HUES6 (cell line): ENCODE measurements around the gene NDST3.
"Not testable (repeated sequence)": the region's sequence is repeated elsewhere in the genome, so short reads cannot be mapped to it uniquely, and the experiment has no call there.

Experiments
- H3K27ac ChIP-seq: 2 replicates; pipeline ENCODE4 v1.7.0; 2013; ENCODE audit warnings: low read depth, mild to moderate bottlenecking, low read length, inconsistent platforms
- H3K27me3 ChIP-seq: 2 replicates; pipeline ENCODE4 v1.6.1; 2013; ENCODE audit warnings: low read length; ENCODE audit not compliant: control insufficient read depth, insufficient read depth
- H3K36me3 ChIP-seq: 2 replicates; pipeline ENCODE4 v1.6.1; 2013; ENCODE audit warnings: low read length; ENCODE audit not compliant: control insufficient read depth, insufficient read depth
- H3K4me1 ChIP-seq: 2 replicates; pipeline ENCODE4 v1.6.1; 2013; ENCODE audit warnings: low read length; ENCODE audit not compliant: control insufficient read depth, insufficient read depth
- H3K4me3 ChIP-seq: 2 replicates; pipeline ENCODE4 v1.5.1; 2013; ENCODE audit warnings: low read depth, low read length
- H3K9ac ChIP-seq: one replicate; pipeline ENCODE4 v1.6.1; 2013; ENCODE audit warnings: mild to moderate bottlenecking, low read length
- H3K9me3 ChIP-seq: 2 replicates; pipeline ENCODE4 v1.6.1; 2013; ENCODE audit warnings: low read depth, low read length; ENCODE audit not compliant: control insufficient read depth, insufficient read depth

NDST3 gene

GRCh38 chr4:118235566-118236120, 201.4 kb downstream of the NDST3 start:
- Histone ChIP-seq H3K4me1 (no peaks in the 10 kb centered on the region), H3K36me3 (no peaks in the 10 kb centered on the region), H3K4me3 (no peak overlapping the region), H3K27me3 (no peaks in the 10 kb centered on the region), H3K9ac (no peak overlapping the region), H3K9me3 (no peaks in the 10 kb centered on the region), H3K27ac (no peak overlapping the region)

GRCh38 chr4:118237531-118237930, 203.2 kb downstream of the NDST3 start:
- Histone ChIP-seq H3K9me3 (no peaks in the 10 kb centered on the region), H3K36me3 (no peaks in the 10 kb centered on the region), H3K4me3 (no peak overlapping the region), H3K27ac (no peak overlapping the region), H3K9ac (no peak overlapping the region), H3K4me1 (no peaks in the 10 kb centered on the region), H3K27me3 (no peaks in the 10 kb centered on the region)

- no peak overlapping the region for H3K9ac ChIP-seq
These were observed 215.6 kb downstream of the NDST3 start for GRCh38 chr4:118249890-118250289.

GRCh38 chr4:118254368-118254767, 220.1 kb downstream of the NDST3 start:
- Histone ChIP-seq H3K9ac (no peak overlapping the region), H3K27ac (no peak overlapping the region), H3K4me3 (no peak overlapping the region), H3K36me3 (no peaks in the 10 kb centered on the region), H3K27me3 (no peaks in the 10 kb centered on the region), H3K4me1 (no peaks in the 10 kb centered on the region), H3K9me3 (no peaks in the 10 kb centered on the region)

More at GRCh38 chr4:118249890-118250289, 215.6 kb downstream of the NDST3 start:
- Histone ChIP-seq H3K9me3 (no peaks in the 10 kb centered on the region), H3K27ac (no peak overlapping the region), H3K27me3 (no peaks in the 10 kb centered on the region), H3K4me3 (no peak overlapping the region), H3K4me1 (no peaks in the 10 kb centered on the region), H3K36me3 (no peaks in the 10 kb centered on the region)

- H3K27me3 ChIP-seq: no peaks in the 10 kb centered on the region
- no peaks in the 10 kb centered on the region for H3K4me1 ChIP-seq
- H3K36me3 ChIP-seq: no peaks in the 10 kb centered on the region
- no peaks in the 10 kb centered on the region for H3K9me3 ChIP-seq
- no peak overlapping the region for H3K27ac ChIP-seq
- H3K4me3 ChIP-seq: no peak overlapping the region
- no peak overlapping the region for H3K9ac ChIP-seq
These were observed 224.8 kb downstream of the NDST3 start for GRCh38 chr4:118259111-118259510.

GRCh38 chr4:118260309-118260708, 226.0 kb downstream of the NDST3 start:
- H3K9ac ChIP-seq: no peak overlapping the region
- H3K27ac ChIP-seq: no peak overlapping the region
- no peaks in the 10 kb centered on the region for H3K27me3 ChIP-seq
- H3K4me3 ChIP-seq: no peak overlapping the region
- no peaks in the 10 kb centered on the region for H3K36me3 ChIP-seq
- H3K9me3 ChIP-seq: no peaks in the 10 kb centered on the region
- H3K4me1 ChIP-seq: no peaks in the 10 kb centered on the region

GRCh38 chr4:118264096-118264495, 229.8 kb downstream of the NDST3 start:
- Histone ChIP-seq H3K9ac (no peak overlapping the region), H3K27me3 (no peaks in the 10 kb centered on the region), H3K36me3 (no peaks in the 10 kb centered on the region), H3K9me3 (no peaks in the 10 kb centered on the region), H3K27ac (no peak overlapping the region), H3K4me1 (no peaks in the 10 kb centered on the region), H3K4me3 (no peak overlapping the region)

- H3K27me3 ChIP-seq: no peaks in the 10 kb centered on the region
- H3K27ac ChIP-seq: no peak overlapping the region
- H3K4me3 ChIP-seq: peak overlapping the region; percentile 60; the same call in 1 of the 2 replicates
- no peaks in the 10 kb centered on the region for H3K4me1 ChIP-seq
- H3K9me3 ChIP-seq: no peaks in the 10 kb centered on the region
- H3K36me3 ChIP-seq: no peaks in the 10 kb centered on the region
- no peak overlapping the region for H3K9ac ChIP-seq
These were observed 231.2 kb downstream of the NDST3 start for GRCh38 chr4:118265312-118266144.

- H3K36me3 ChIP-seq, H3K27ac ChIP-seq, H3K4me1 ChIP-seq, H3K9ac ChIP-seq, H3K27me3 ChIP-seq, H3K9me3 ChIP-seq: not testable (repeated sequence)
- peak overlapping the region; percentile 60; the same call in 1 of the 2 replicates for H3K4me3 ChIP-seq
These were observed 231.8 kb downstream of the NDST3 start for GRCh38 chr4:118266145-118266496.

GRCh38 chr4:118268780-118269179, 234.5 kb downstream of the NDST3 start:
- no peak overlapping the region for H3K9ac ChIP-seq
- no peak overlapping the region for H3K4me3 ChIP-seq
- no peaks in the 10 kb centered on the region for H3K9me3 ChIP-seq
- no peaks in the 10 kb centered on the region for H3K36me3 ChIP-seq
- H3K4me1 ChIP-seq: no peaks in the 10 kb centered on the region
- H3K27ac ChIP-seq: no peak overlapping the region
- H3K27me3 ChIP-seq: no peaks in the 10 kb centered on the region; the same call in 1 of the 2 replicates

- Histone ChIP-seq H3K27me3 (no peaks in the 10 kb centered on the region; the same call in 1 of the 2 replicates), H3K27ac (no peak overlapping the region), H3K9me3 (no peaks in the 10 kb centered on the region)
These were observed 236.2 kb downstream of the NDST3 start for GRCh38 chr4:118270492-118270891.

More at GRCh38 chr4:118270492-118270891, 236.2 kb downstream of the NDST3 start:
- no peak overlapping the region for H3K9ac ChIP-seq
- H3K4me3 ChIP-seq: no peak overlapping the region
- no peaks in the 10 kb centered on the region for H3K4me1 ChIP-seq
- H3K36me3 ChIP-seq: no peaks in the 10 kb centered on the region
